IPS-20b (cell line): ENCODE measurements around the gene MED9.
"Not testable (repeated sequence)": the region's sequence is repeated elsewhere in the genome, so short reads cannot be mapped to it uniquely, and the experiment has no call there.

Experiments
- H3K27ac ChIP-seq: one replicate; pipeline ENCODE4 v1.5.1; 2013; ENCODE audit warnings: low read length
- H3K27me3 ChIP-seq: 2 replicates; pipeline ENCODE4 v1.6.1; 2013; ENCODE audit warnings: mild to moderate bottlenecking, low read length, inconsistent platforms; ENCODE audit not compliant: insufficient read depth
- H3K36me3 ChIP-seq: 2 replicates; pipeline ENCODE4 v1.6.1; 2013; ENCODE audit warnings: low read depth, mild to moderate bottlenecking, inconsistent platforms, low read length, moderate library complexity; ENCODE audit not compliant: insufficient read depth
- H3K4me1 ChIP-seq: 2 replicates; pipeline ENCODE4 v1.6.1; 2013; ENCODE audit warnings: mild to moderate bottlenecking, control low read depth, inconsistent platforms, low read length, moderate library complexity; ENCODE audit not compliant: insufficient read depth
- H3K4me3 ChIP-seq: 2 replicates; pipeline ENCODE4 v1.5.1; 2013; ENCODE audit warnings: mild to moderate bottlenecking, low read length, inconsistent platforms
- H3K9ac ChIP-seq: 2 replicates; pipeline ENCODE4 v1.6.1; 2013; ENCODE audit warnings: low read depth, mild to moderate bottlenecking, inconsistent platforms, low read length, moderate library complexity
- H3K9me3 ChIP-seq: 2 replicates; pipeline ENCODE4 v1.6.1; 2013; ENCODE audit warnings: mild to moderate bottlenecking, low read depth, low read length, inconsistent platforms; ENCODE audit not compliant: insufficient read depth

Gene MED9

GRCh38 chr17:17456251-17456650, 20.5 kb upstream of the MED9 start:
- H3K9ac ChIP-seq, result no peak overlapping the region
- H3K9me3 ChIP-seq, result peaks cover 5% of the 10 kb centered on the region; the same call in 1 of the 2 replicates
- H3K27me3 ChIP-seq, result no peaks in the 10 kb centered on the region
- no peaks in the 10 kb centered on the region for H3K36me3 ChIP-seq
- H3K4me1 ChIP-seq, result no peaks in the 10 kb centered on the region
- H3K4me3 ChIP-seq, result no peak overlapping the region
- H3K27ac ChIP-seq, result no peak overlapping the region

- H3K36me3 ChIP-seq, result no peaks in the 10 kb centered on the region
- H3K9me3 ChIP-seq, result peaks cover 5% of the 10 kb centered on the region; the same call in 1 of the 2 replicates
- no peak overlapping the region for H3K9ac ChIP-seq
- no peak overlapping the region for H3K4me3 ChIP-seq
- no peaks in the 10 kb centered on the region for H3K4me1 ChIP-seq
- H3K27ac ChIP-seq, result no peak overlapping the region
- H3K27me3 ChIP-seq, result no peaks in the 10 kb centered on the region
Observed at GRCh38 chr17:17457680-17458079, 19.1 kb upstream of the MED9 start.

- no peak overlapping the region for H3K9ac ChIP-seq
- H3K4me1 ChIP-seq, result no peaks in the 10 kb centered on the region
- H3K27ac ChIP-seq, result no peak overlapping the region
- H3K27me3 ChIP-seq, result no peaks in the 10 kb centered on the region
- H3K9me3 ChIP-seq, result peaks cover 5% of the 10 kb centered on the region; the same call in 1 of the 2 replicates
- H3K4me3 ChIP-seq, result no peak overlapping the region
- H3K36me3 ChIP-seq, result no peaks in the 10 kb centered on the region
Observed at GRCh38 chr17:17460038-17460437, 16.8 kb upstream of the MED9 start.

GRCh38 chr17:17462048-17462824, 14.6 kb upstream of the MED9 start:
- peaks cover 5% of the 10 kb centered on the region; the same call in 1 of the 2 replicates for H3K9me3 ChIP-seq
- H3K9ac ChIP-seq, result no peak overlapping the region; the same call in 1 of the 2 replicates
- H3K4me3 ChIP-seq, result no peak overlapping the region
- H3K27me3 ChIP-seq, result 0 out of 2 replicates have a peak, but pooled peaks cover 2% of the 10 kb centered on the region
- no peaks in the 10 kb centered on the region for H3K4me1 ChIP-seq
- H3K27ac ChIP-seq, result no peak overlapping the region
- H3K36me3 ChIP-seq, result no peaks in the 10 kb centered on the region

- H3K9ac ChIP-seq, result no peak overlapping the region
Observed at GRCh38 chr17:17463821-17464220, 13.0 kb upstream of the MED9 start.

GRCh38 chr17:17465878-17466277, 10.9 kb upstream of the MED9 start:
- H3K27me3 ChIP-seq, H3K9ac ChIP-seq, H3K27ac ChIP-seq, H3K4me1 ChIP-seq, H3K36me3 ChIP-seq, H3K4me3 ChIP-seq, H3K9me3 ChIP-seq: not testable (repeated sequence)

More at GRCh38 chr17:17463821-17464220, 13.0 kb upstream of the MED9 start:
- H3K36me3 ChIP-seq, result no peaks in the 10 kb centered on the region
- H3K9me3 ChIP-seq, result peaks cover 5% of the 10 kb centered on the region; the same call in 1 of the 2 replicates
- H3K27me3 ChIP-seq, result 0 out of 2 replicates have a peak, but pooled peaks cover 3% of the 10 kb centered on the region
- H3K4me1 ChIP-seq, result no peaks in the 10 kb centered on the region
- no peak overlapping the region for H3K4me3 ChIP-seq
- H3K27ac ChIP-seq, result no peak overlapping the region

GRCh38 chr17:17466511-17466910, 10.3 kb upstream of the MED9 start:
- Histone ChIP-seq H3K4me1 (no peaks in the 10 kb centered on the region), H3K27ac (no peak overlapping the region), H3K9me3 (no peaks in the 10 kb centered on the region)

GRCh38 chr17:17467016-17467415, 9.8 kb upstream of the MED9 start:
- Histone ChIP-seq H3K27me3 (0 out of 2 replicates have a peak, but pooled peaks cover 3% of the 10 kb centered on the region), H3K4me3 (no peak overlapping the region), H3K4me1 (no peaks in the 10 kb centered on the region), H3K9ac (no peak overlapping the region), H3K36me3 (no peaks in the 10 kb centered on the region), H3K27ac (no peak overlapping the region), H3K9me3 (no peaks in the 10 kb centered on the region)

More at GRCh38 chr17:17466511-17466910, 10.3 kb upstream of the MED9 start:
- Histone ChIP-seq H3K36me3 (no peaks in the 10 kb centered on the region), H3K9ac (no peak overlapping the region), H3K4me3 (no peak overlapping the region), H3K27me3 (0 out of 2 replicates have a peak, but pooled peaks cover 3% of the 10 kb centered on the region)

GRCh38 chr17:17467720-17468119, 9.1 kb upstream of the MED9 start:
- no peak overlapping the region for H3K27ac ChIP-seq
- H3K4me1 ChIP-seq, result no peaks in the 10 kb centered on the region
- H3K4me3 ChIP-seq, result no peak overlapping the region
- H3K9me3 ChIP-seq, result no peaks in the 10 kb centered on the region
- no peak overlapping the region for H3K9ac ChIP-seq
- no peaks in the 10 kb centered on the region for H3K36me3 ChIP-seq
- H3K27me3 ChIP-seq, result 0 out of 2 replicates have a peak, but pooled peaks cover 7% of the 10 kb centered on the region

- Histone ChIP-seq H3K27ac (no peak overlapping the region), H3K9ac (no peak overlapping the region)
Observed at GRCh38 chr17:17468217-17469010, 8.4 kb upstream of the MED9 start.

GRCh38 chr17:17469358-17469757, 7.4 kb upstream of the MED9 start:
- no peaks in the 10 kb centered on the region for H3K4me1 ChIP-seq
- no peaks in the 10 kb centered on the region for H3K36me3 ChIP-seq
- 0 out of 2 replicates have a peak, but pooled peaks cover 13% of the 10 kb centered on the region for H3K27me3 ChIP-seq
- H3K9me3 ChIP-seq, result no peaks in the 10 kb centered on the region
- no peak overlapping the region for H3K4me3 ChIP-seq
- no peak overlapping the region for H3K27ac ChIP-seq
- H3K9ac ChIP-seq, result no peak overlapping the region

More at GRCh38 chr17:17468217-17469010, 8.4 kb upstream of the MED9 start:
- no peaks in the 10 kb centered on the region for H3K9me3 ChIP-seq
- 0 out of 2 replicates have a peak, but pooled peaks cover 13% of the 10 kb centered on the region for H3K27me3 ChIP-seq
- H3K4me1 ChIP-seq, result no peaks in the 10 kb centered on the region
- H3K36me3 ChIP-seq, result no peaks in the 10 kb centered on the region
- no peak overlapping the region for H3K4me3 ChIP-seq
